Measurements from ENCODE around the gene TSPAN17.
A peak's percentile ranks its signal among the peaks of the same experiment; 100 is the strongest.
"Not testable (repeated sequence)": the region's sequence is repeated elsewhere in the genome, so short reads cannot be mapped to it uniquely, and the experiment has no call there.

Gene TSPAN17

DNA sequence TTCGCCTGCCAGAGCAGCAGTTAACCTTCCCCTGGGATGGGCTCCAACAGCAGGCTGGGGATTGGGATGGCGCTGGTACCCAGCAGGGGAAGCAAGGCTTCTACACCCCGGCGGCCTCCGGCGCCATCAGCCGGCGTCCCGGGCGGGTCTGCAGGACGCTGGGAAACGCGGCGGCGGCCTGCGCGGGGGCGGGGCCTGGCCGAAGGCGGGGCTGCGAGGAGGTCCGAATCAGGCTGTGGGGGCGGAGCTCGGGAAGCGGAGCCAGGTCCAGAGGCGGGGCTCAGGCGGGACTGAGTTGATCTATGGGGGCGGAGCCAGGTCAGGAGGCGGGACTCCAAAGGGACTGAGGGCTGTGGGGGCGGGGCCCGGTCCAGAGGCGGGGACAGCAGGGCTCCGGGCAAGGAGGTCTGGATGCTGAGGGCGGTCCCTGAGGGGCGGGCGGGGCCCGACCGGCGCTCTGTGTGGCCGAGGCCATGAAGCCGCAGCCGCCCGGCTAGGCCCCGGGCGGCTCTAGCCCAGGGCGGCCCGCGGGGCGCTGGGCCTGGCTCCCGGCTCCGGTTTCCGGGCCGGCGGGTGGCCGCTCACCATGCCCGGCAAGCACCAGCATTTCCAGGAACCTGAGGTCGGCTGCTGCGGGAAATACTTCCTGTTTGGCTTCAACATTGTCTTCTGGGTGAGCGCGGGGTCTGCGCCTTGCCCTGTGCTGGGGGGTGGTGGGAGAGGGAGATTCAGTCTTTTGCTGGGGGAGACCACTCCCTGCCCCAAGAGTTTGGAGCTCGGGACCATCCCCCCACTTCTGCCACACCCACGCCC lies at the start of gene TSPAN17:
TSPAN17 (plus strand) TSS at position 455 of the 813 bp plus-strand sequence; CDS start at position 587, 132 bp downstream.
- H3K4me3 ChIP-seq (ENCODE audit: control insufficient read depth, low read depth, low read length), result peak within 1 kb of the TSS; percentile 80

DNA sequence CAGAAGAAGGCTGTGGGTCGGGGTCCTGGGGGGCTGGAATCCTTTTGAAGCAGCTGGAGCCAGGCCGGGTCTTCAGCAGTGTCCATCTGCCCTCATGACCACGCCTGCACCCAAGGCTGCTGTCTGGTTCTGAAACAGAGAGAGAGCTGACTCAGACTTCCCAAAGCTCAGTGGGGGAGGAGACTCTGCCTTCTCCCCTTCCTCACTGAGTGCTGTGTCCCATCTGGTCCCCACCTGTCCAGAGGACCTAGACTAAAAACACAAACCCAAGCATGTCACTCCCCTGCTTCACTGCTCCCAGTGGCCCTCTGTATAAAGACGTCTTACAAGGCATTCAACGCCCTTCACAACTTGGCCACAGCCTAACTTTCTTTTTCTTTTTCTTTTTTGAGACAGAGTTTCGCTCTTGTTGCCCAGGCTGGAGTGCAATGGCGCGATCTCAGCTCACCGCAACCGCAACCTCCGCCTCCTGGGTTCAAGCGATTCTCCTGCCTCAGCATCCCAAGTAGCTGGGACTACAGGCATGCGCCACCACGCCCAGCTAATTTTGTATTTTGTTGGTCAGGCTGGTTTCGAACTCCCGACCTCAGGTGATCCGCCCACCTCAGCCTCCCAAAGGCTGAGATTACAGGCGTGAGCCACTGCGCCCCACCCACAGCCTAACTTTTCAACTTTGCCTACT lies 47.4 kb upstream of the TSPAN17 start:
- DNase-seq (ENCODE audit: low read depth); H3K4me3 ChIP-seq (ENCODE audit: control insufficient read depth, low read depth, low read length): not testable (repeated sequence)

More for the DNA sequence above, at the start of gene TSPAN17:
- peak; percentile 97 for DNase-seq (ENCODE audit: low read depth)
- no peak for TF ChIP-seq CTCF (conservative IDR thresholded peaks at IDR 0.05; ENCODE audit: control insufficient read depth, insufficient read depth, low read depth, low read length)

GRCh38 chr5:176601901-176602482 lies 45.3 kb upstream of the TSPAN17 start:
- TF ChIP-seq CTCF (conservative IDR thresholded peaks at IDR 0.05; ENCODE audit: control insufficient read depth, insufficient read depth, low read depth, low read length), result no peak
- no peak overlapping the region for H3K4me3 ChIP-seq (ENCODE audit: control insufficient read depth, low read depth, low read length)
- no peak for DNase-seq (ENCODE audit: low read depth)

GRCh38 chr5:176603091-176603490 lies 44.2 kb upstream of the TSPAN17 start:
- H3K4me3 ChIP-seq (ENCODE audit: control insufficient read depth, low read depth, low read length), result no peak overlapping the region
- TF ChIP-seq CTCF (conservative IDR thresholded peaks at IDR 0.05; ENCODE audit: control insufficient read depth, insufficient read depth, low read depth, low read length), result no peak
- DNase-seq (ENCODE audit: low read depth), result no peak

- no peak for DNase-seq (ENCODE audit: low read depth)
- no peak for TF ChIP-seq CTCF (conservative IDR thresholded peaks at IDR 0.05; ENCODE audit: control insufficient read depth, insufficient read depth, low read depth, low read length)
- H3K4me3 ChIP-seq (ENCODE audit: control insufficient read depth, low read depth, low read length), result no peak overlapping the region
Observed at GRCh38 chr5:176606032-176606431, 41.3 kb upstream of the TSPAN17 start.

DNA sequence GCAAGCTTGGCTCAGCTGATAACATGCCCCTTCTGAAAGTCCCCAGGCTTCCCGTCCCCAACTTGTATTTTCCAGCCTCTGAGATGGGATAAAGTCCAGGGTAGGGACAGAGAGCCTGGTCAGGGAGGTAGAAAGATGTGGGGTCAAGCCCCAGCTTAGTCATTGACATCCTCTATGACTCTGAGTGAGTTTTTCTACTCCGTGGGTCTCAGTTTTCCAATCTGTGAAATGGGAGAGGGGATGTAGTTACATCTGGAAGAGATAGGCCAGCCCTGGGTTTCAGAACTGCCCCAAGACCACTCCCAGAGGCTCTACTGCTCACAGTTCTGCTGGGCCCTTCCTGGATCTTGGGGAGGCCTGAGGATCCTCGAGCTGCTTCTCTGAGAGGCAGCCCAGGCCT lies 40.4 kb upstream of the TSPAN17 start:
- no peak for DNase-seq (ENCODE audit: low read depth)
- TF ChIP-seq CTCF (conservative IDR thresholded peaks at IDR 0.05; ENCODE audit: control insufficient read depth, insufficient read depth, low read depth, low read length), result no peak
- H3K4me3 ChIP-seq (ENCODE audit: control insufficient read depth, low read depth, low read length), result no peak overlapping the region

DNA sequence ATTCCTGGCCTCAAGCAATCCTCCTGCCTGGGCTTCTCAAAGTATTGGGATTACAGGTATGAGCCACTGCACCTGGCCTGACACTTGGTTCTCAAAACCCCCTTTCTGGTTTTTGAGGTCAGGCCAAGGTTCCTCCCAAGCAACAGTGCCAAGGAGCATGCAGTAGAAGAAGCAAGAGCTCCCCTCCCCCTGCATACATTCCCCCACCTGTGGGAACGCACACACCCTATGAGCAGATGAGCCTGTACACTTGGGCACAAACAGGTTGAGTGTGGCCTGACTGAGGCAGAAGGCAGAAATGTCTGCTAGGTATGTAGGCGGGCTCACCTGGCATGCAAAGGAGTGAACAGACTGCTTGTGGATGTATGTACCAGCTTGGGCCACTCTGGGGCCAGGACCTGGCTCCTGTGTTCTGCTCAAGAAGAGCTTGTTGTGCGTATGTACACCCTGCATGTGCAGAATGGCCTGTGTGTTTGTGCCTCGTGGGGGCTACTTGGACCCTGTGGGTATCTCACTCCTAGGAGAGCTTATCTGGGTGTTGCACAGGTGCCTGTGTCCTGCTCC lies 39.1 kb upstream of the TSPAN17 start:
- no peak overlapping the region for H3K4me3 ChIP-seq (ENCODE audit: control insufficient read depth, low read depth, low read length)
- no peak for TF ChIP-seq CTCF (conservative IDR thresholded peaks at IDR 0.05; ENCODE audit: control insufficient read depth, insufficient read depth, low read depth, low read length)
- DNase-seq (ENCODE audit: low read depth), result no peak
